Stomach smooth muscle (tissue), 2 donors: ENCODE results near the gene PTPN6.
A peak's percentile ranks its signal among the peaks of the same experiment; 100 is the strongest.

ENCODE experiments used
- H3K27ac ChIP-seq: one replicate; pipeline ENCODE4 v1.7.0; 2013; ENCODE audit warnings: mild to moderate bottlenecking, low read length, inconsistent platforms
- H3K27me3 ChIP-seq, 2 donors: one replicate each; pipeline ENCODE4 v1.7.0; 2013; ENCODE audit warnings: low read length in 2 of 2; ENCODE audit not compliant: insufficient read depth in 2 of 2, control insufficient read depth in 1 of 2
- H3K36me3 ChIP-seq, 2 donors: one replicate each; pipeline ENCODE4 v1.7.0; 2013; ENCODE audit warnings: low read length in 2 of 2; ENCODE audit not compliant: control insufficient read depth in 2 of 2, insufficient read depth in 2 of 2
- H3K4me1 ChIP-seq: one replicate; pipeline ENCODE4 v1.7.0; 2013; ENCODE audit warnings: low read length; ENCODE audit not compliant: control insufficient read depth, insufficient read depth
- H3K4me3 ChIP-seq, 2 donors: one replicate each; pipeline ENCODE4 v1.7.0; 2013; ENCODE audit warnings: low read length in 2 of 2
- H3K9ac ChIP-seq, 2 donors: one replicate each; pipeline ENCODE4 v1.7.0; 2013; ENCODE audit warnings: low read length in 2 of 2, mild to moderate bottlenecking in 1 of 2
- H3K9me3 ChIP-seq, 2 donors: one replicate each; pipeline ENCODE4 v1.7.0; 2013; ENCODE audit warnings: low read length in 2 of 2; ENCODE audit not compliant: control insufficient read depth in 2 of 2
- donor health status: healthy.
- donor health status: Pancreatic carcinoma.

Gene PTPN6

GRCh38 chr12:6965026-6965661 lies 14.0 kb downstream of the PTPN6 start:
- H3K27me3 ChIP-seq: no peaks in the 10 kb centered on the region
- peaks cover 57% of the 10 kb centered on the region for H3K4me1 ChIP-seq
- H3K9me3 ChIP-seq: no peaks in the 10 kb centered on the region
- peak overlapping the region; percentile 25 to 60 for H3K9ac ChIP-seq
- H3K36me3 ChIP-seq: peaks cover 35% of the 10 kb centered on the region in 2 donors
- peak overlapping the region; percentile 78 for H3K27ac ChIP-seq
- no peak overlapping the region for H3K4me3 ChIP-seq

GRCh38 chr12:6965714-6966113 lies 14.6 kb downstream of the PTPN6 start:
- Histone ChIP-seq H3K9me3 (no peaks in the 10 kb centered on the region), H3K9ac (no peak overlapping the region), H3K27ac (peak overlapping the region; percentile 78), H3K27me3 (no peaks in the 10 kb centered on the region), H3K4me3 (no peak overlapping the region), H3K4me1 (peaks cover 55% of the 10 kb centered on the region), H3K36me3 (peaks cover 35% of the 10 kb centered on the region in 2 donors)

GRCh38 chr12:6966351-6966750 lies 15.2 kb downstream of the PTPN6 start:
- H3K27ac ChIP-seq: no peak overlapping the region
- peaks cover 50% of the 10 kb centered on the region for H3K4me1 ChIP-seq
- H3K4me3 ChIP-seq: no peak overlapping the region
- peaks cover 35% of the 10 kb centered on the region in 2 donors for H3K36me3 ChIP-seq
- H3K9ac ChIP-seq: no peak overlapping the region
- H3K9me3 ChIP-seq: no peaks in the 10 kb centered on the region
- no peaks in the 10 kb centered on the region for H3K27me3 ChIP-seq

GRCh38 chr12:6967651-6968100 lies 16.5 kb downstream of the PTPN6 start:
- H3K9ac ChIP-seq: no peak overlapping the region
- peaks cover 41% of the 10 kb centered on the region for H3K4me1 ChIP-seq
- H3K9me3 ChIP-seq: no peaks in the 10 kb centered on the region
- no peaks in the 10 kb centered on the region for H3K27me3 ChIP-seq
- H3K36me3 ChIP-seq: peaks cover 35% of the 10 kb centered on the region in 2 donors
- no peak overlapping the region for H3K27ac ChIP-seq
- no peak overlapping the region for H3K4me3 ChIP-seq

GRCh38 chr12:6968426-6968825 lies 17.3 kb downstream of the PTPN6 start:
- Histone ChIP-seq H3K36me3 (peaks cover 35% of the 10 kb centered on the region in 2 donors), H3K4me3 (peak overlapping the region in 1 of 2 donors; percentile 44), H3K27ac (no peak overlapping the region), H3K9ac (no peak overlapping the region), H3K27me3 (no peaks in the 10 kb centered on the region), H3K4me1 (peaks cover 39% of the 10 kb centered on the region), H3K9me3 (no peaks in the 10 kb centered on the region)

- Histone ChIP-seq H3K4me3 (peak overlapping the region; percentile 99 to 100), H3K27me3 (no peaks in the 10 kb centered on the region), H3K9ac (peak overlapping the region; percentile 93), H3K9me3 (no peaks in the 10 kb centered on the region), H3K36me3 (peaks cover 46 to 48% of the 10 kb centered on the region in 2 donors), H3K27ac (peak overlapping the region; percentile 89), H3K4me1 (peaks cover 34% of the 10 kb centered on the region)
Observed at GRCh38 chr12:6970096-6970527, 19.0 kb downstream of the PTPN6 start.

- no peak overlapping the region for H3K4me3 ChIP-seq
- H3K27ac ChIP-seq: no peak overlapping the region
- no peak overlapping the region for H3K9ac ChIP-seq
- H3K4me1 ChIP-seq: peaks cover 16% of the 10 kb centered on the region
- no peaks in the 10 kb centered on the region for H3K9me3 ChIP-seq
- H3K36me3 ChIP-seq: peaks cover 47 to 49% of the 10 kb centered on the region in 2 donors
- no peaks in the 10 kb centered on the region for H3K27me3 ChIP-seq
Observed at GRCh38 chr12:6974180-6974579, 23.0 kb downstream of the PTPN6 start.

- peaks cover 5% of the 10 kb centered on the region for H3K4me1 ChIP-seq
- no peaks in the 10 kb centered on the region for H3K9me3 ChIP-seq
- H3K4me3 ChIP-seq: no peak overlapping the region
- no peak overlapping the region for H3K27ac ChIP-seq
- no peak overlapping the region for H3K9ac ChIP-seq
- peaks cover 50 to 59% of the 10 kb centered on the region in 2 donors for H3K36me3 ChIP-seq
- no peaks in the 10 kb centered on the region for H3K27me3 ChIP-seq
Observed at GRCh38 chr12:6975297-6976032, 24.3 kb downstream of the PTPN6 start.

- H3K4me1 ChIP-seq: no peaks in the 10 kb centered on the region
- no peak overlapping the region for H3K9ac ChIP-seq
- H3K4me3 ChIP-seq: no peak overlapping the region
- H3K36me3 ChIP-seq: peaks cover 69 to 76% of the 10 kb centered on the region in 2 donors
- H3K27me3 ChIP-seq: no peaks in the 10 kb centered on the region
- H3K27ac ChIP-seq: no peak overlapping the region
- H3K9me3 ChIP-seq: no peaks in the 10 kb centered on the region
Observed at GRCh38 chr12:6977653-6978052, 26.5 kb downstream of the PTPN6 start.

- Histone ChIP-seq H3K4me3 (no peak overlapping the region), H3K36me3 (peaks cover 69 to 76% of the 10 kb centered on the region in 2 donors), H3K9ac (no peak overlapping the region), H3K27ac (no peak overlapping the region), H3K4me1 (no peaks in the 10 kb centered on the region), H3K27me3 (no peaks in the 10 kb centered on the region), H3K9me3 (no peaks in the 10 kb centered on the region)
Observed at GRCh38 chr12:6978188-6978587, 27.0 kb downstream of the PTPN6 start.

- Histone ChIP-seq H3K4me1 (no peaks in the 10 kb centered on the region), H3K9ac (no peak overlapping the region), H3K27ac (no peak overlapping the region), H3K9me3 (no peaks in the 10 kb centered on the region), H3K36me3 (peaks cover 69 to 76% of the 10 kb centered on the region in 2 donors), H3K4me3 (no peak overlapping the region), H3K27me3 (no peaks in the 10 kb centered on the region)
Observed at GRCh38 chr12:6978611-6979011, 27.5 kb downstream of the PTPN6 start.
